Inflammatory macrophage (primary cell): ENCODE measurements around the gene LRP1B.

ENCODE experiments used
- DNase-seq, 2 donors: peaks; one replicate each; pipeline ENCODE4 v3.0.0-alpha.2; 2020 to 2022

LRP1B gene

GRCh38 chr2:141654311-141654710, 476.5 kb downstream of the LRP1B start:
- no peak for DNase-seq

- no peak for DNase-seq
These were observed 477.6 kb downstream of the LRP1B start for GRCh38 chr2:141653184-141653583.

- DNase-seq = no peak
These were observed 478.5 kb downstream of the LRP1B start for GRCh38 chr2:141652308-141652707.

- no peak for DNase-seq
These were observed 483.5 kb downstream of the LRP1B start for GRCh38 chr2:141647353-141647752.

- DNase-seq = no peak
These were observed 489.4 kb downstream of the LRP1B start for GRCh38 chr2:141641462-141641861.

GRCh38 chr2:141639809-141640208, 491.0 kb downstream of the LRP1B start:
- no peak for DNase-seq

GRCh38 chr2:141633132-141633531, 497.7 kb downstream of the LRP1B start:
- DNase-seq = no peak

- no peak for DNase-seq
These were observed 500.3 kb downstream of the LRP1B start for GRCh38 chr2:141630407-141630930.

GRCh38 chr2:141620372-141620771, 510.4 kb downstream of the LRP1B start:
- DNase-seq = no peak

GRCh38 chr2:141618457-141618856, 512.4 kb downstream of the LRP1B start:
- no peak for DNase-seq

GRCh38 chr2:141611981-141612380, 518.8 kb downstream of the LRP1B start:
- DNase-seq = no peak

GRCh38 chr2:141611176-141611571, 519.6 kb downstream of the LRP1B start:
- DNase-seq = no peak

- DNase-seq = no peak
These were observed 520.1 kb downstream of the LRP1B start for GRCh38 chr2:141610564-141611175.

- no peak for DNase-seq
These were observed 525.7 kb downstream of the LRP1B start for GRCh38 chr2:141605163-141605562.

- no peak for DNase-seq
These were observed 529.2 kb downstream of the LRP1B start for GRCh38 chr2:141601511-141602152.

- no peak for DNase-seq
These were observed 531.1 kb downstream of the LRP1B start for GRCh38 chr2:141599721-141600120.

- DNase-seq = no peak
These were observed 531.8 kb downstream of the LRP1B start for GRCh38 chr2:141598982-141599381.

GRCh38 chr2:141595316-141595920, 535.4 kb downstream of the LRP1B start:
- DNase-seq = no peak

GRCh38 chr2:141591787-141592186, 539.0 kb downstream of the LRP1B start:
- no peak for DNase-seq

- no peak for DNase-seq
These were observed 540.2 kb downstream of the LRP1B start for GRCh38 chr2:141590620-141591019.

GRCh38 chr2:141589314-141589713, 541.5 kb downstream of the LRP1B start:
- no peak for DNase-seq

- DNase-seq = no peak
These were observed 543.8 kb downstream of the LRP1B start for GRCh38 chr2:141586985-141587384.

GRCh38 chr2:141582213-141582612, 548.6 kb downstream of the LRP1B start:
- no peak for DNase-seq

GRCh38 chr2:141579071-141579470, 551.7 kb downstream of the LRP1B start:
- DNase-seq = no peak
